Activated T-cell treated with anti-CD3 and anti-CD28 coated beads, Interleukin-2, amount 50 U/mL, for 1 hour (primary cell): Measurements from ENCODE around the gene MCAM.

Experiments used
- DNase-seq: peaks from one replicate; pipeline ENCODE4 v3.0.0-alpha.2; 2020

MCAM gene

DNA sequence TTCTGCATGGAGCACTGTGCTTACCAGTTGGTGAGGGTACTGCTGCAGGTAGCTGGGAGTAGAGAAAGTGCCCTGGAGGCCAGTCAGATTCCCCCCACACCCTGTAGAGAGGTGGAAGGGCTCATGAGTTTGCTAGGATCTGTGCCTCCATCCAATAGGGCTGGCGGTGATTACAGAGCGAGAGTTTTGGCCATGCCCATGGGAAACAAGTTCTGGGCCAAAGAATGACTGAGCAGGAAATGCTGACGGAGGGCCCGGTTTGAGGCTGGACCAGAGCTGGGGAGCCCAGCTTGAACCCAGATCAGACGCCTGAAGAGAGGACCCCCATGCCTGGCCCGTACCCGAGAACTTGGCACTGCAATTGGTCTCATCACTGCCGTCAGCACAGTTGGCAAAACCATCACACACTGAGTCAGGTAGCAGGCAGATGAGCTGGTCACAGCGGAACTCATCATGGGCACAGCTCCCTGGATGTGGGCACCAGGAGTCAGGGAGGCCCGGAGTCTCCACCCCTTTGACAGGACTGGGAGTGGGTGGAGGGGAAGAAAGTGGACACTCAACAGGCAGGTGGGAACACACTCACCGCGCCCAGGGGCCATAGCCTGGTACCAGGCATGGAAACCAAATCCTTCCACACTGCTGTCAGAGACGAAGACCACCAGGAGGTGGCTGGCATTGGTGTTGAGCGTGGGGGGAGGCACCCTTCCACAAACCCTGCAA is 27.5 kb upstream of the MCAM start:
- DNase-seq, result no peak

- DNase-seq, result no peak
Measured at GRCh38 chr11:119343726-119344125, 26.8 kb upstream of the MCAM start.

- no peak for DNase-seq
Measured at GRCh38 chr11:119342362-119343130, 25.6 kb upstream of the MCAM start.

DNA sequence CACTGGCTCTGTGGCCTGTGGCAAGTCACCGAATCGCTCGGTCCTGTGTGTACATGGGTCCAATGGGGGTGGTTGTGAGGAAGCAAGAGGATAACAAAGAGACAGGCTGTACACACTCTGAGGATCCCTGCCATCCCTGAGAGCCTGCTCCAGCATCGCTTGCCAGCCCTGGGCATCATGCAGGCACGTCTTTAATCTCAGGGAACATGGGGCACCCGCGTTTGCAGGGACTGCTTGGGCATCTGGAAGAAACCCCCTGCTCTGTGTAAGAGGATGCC is 25.0 kb upstream of the MCAM start:
- no peak for DNase-seq

GRCh38 chr11:119341222-119342022 is 24.5 kb upstream of the MCAM start:
- DNase-seq, result no peak

DNA sequence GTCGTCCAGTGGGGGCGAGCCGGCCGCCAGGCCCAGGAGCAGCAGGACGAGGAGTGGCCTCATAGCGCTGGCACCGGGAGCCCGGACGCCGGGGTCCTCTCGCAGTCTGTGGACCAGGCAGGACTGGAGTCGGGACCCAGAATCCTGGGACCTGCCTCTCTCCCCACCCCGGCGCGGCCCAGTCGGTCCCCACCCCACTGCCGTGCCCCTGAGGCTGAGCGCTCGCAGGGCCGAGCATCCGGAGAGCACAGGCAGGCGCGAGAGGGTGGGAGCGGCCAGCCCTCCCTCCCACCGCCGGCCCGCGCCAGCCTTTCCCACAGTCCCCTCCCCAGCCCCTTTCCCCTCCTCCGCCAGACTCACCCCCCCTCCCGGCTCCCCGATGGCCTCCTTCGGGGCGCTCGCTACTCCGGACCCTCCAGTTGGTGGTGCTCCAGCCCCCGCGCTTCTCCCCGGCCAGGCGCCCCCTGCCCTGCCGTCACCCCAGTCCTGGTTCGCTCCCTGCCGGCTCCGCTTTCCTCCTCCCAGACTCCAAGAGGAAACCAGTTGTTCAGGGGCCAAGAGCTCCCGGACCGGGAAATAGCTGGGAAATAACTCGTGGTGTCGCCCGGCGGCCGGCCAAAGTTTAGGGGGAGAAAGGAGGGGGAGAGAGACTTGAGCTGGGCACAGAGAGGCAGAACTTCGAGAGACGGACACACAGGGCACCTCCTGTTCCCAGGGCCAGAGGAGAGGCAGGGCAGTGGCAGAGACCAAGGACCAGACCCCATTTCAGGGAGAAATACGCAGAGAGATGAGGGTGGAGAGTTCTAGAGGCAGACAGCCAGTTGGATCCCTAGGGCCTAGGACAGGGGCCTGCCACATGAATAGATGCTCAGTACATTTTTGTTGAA is 23.6 kb upstream of the MCAM start, which contains the start of gene C1QTNF5:
Gene C1QTNF5 (minus strand): TSS at position 549 of the 887 bp plus-strand sequence. CDS start 486 bp downstream, at position 63.
- no peak for DNase-seq

GRCh38 chr11:119339589-119340334 is 22.8 kb upstream of the MCAM start:
- peak; percentile 54 for DNase-seq

GRCh38 chr11:119338965-119339588 is 22.1 kb upstream of the MCAM start:
- DNase-seq, result no peak

DNA sequence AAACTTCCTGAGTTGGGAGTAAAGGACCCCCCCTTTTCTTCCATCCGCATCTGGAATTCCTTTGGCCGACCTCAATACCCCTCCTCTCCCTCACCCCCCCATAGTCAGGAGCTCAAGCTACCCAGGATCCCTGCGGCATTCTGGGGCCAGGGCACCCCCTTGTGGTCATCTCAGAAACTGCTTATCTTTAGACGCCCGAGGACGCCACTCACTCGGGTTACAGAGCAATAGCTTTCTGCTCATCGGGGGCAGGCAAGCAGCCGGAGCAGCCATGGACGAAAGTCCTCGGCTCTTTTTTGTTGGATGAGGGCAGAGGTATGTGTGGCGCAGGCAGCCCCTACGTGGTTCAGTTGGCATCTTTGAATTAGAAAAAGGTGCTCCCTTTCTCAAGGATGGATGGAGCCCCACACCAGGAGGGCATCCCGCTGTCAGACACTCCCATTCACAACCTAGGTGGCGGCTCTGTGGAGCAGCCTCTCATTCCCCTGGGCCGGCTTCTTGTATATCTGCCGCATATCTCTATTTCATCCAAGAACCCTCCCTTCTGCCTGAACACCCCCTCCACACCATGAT is 21.5 kb upstream of the MCAM start:
- DNase-seq, result peak; percentile 72

- no peak for DNase-seq
Measured at GRCh38 chr11:119337581-119338317, 20.8 kb upstream of the MCAM start.

- DNase-seq, result no peak
Measured at GRCh38 chr11:119336744-119337469, 20.0 kb upstream of the MCAM start.

- no peak for DNase-seq
Measured at GRCh38 chr11:119335655-119336543, 19.0 kb upstream of the MCAM start.

- DNase-seq, result no peak
Measured at GRCh38 chr11:119335091-119335654, 18.2 kb upstream of the MCAM start.

DNA sequence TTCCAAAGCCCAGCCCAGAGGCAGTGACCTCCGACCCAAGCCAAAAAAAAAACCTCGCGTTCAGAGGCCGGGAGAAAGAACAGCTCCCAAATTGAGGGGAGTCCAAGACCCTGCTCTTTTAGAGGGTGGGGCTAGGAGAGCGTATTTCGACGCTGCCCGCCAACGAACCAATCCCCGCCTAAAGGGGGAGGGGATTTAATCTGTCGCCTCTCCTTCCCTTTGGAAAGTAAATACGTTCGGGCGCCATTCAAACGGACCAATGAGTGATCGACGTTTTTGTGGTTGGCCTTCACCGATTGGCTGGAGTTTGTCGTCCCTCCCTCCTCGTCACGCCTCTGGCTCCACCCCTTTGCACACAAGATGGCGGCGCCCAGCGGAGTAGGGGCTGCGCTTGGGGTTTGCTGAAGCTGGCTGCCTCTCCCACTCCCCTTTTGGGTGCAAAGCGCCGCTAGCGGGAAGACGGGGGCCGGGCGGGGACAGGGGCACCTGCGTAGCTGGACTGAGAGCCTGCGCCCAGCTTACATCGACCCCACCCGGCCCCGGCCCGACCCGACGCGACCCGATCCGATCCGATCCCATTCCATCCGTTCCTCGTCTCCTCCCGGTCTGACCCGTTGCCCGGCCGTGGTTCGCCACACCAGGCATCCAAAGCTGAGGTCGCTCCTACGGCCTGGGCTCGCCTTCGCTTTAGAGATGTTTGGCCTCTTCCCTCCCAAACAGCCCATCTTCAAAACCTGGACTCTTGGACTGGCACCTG is 17.4 kb upstream of the MCAM start, which contains the start of gene RNF26:
Gene RNF26 (plus strand): TSS at position 354 of the 757 bp plus-strand sequence. CDS start 596 bp downstream, outside the sequence.
- DNase-seq, result peak; percentile 93

DNA sequence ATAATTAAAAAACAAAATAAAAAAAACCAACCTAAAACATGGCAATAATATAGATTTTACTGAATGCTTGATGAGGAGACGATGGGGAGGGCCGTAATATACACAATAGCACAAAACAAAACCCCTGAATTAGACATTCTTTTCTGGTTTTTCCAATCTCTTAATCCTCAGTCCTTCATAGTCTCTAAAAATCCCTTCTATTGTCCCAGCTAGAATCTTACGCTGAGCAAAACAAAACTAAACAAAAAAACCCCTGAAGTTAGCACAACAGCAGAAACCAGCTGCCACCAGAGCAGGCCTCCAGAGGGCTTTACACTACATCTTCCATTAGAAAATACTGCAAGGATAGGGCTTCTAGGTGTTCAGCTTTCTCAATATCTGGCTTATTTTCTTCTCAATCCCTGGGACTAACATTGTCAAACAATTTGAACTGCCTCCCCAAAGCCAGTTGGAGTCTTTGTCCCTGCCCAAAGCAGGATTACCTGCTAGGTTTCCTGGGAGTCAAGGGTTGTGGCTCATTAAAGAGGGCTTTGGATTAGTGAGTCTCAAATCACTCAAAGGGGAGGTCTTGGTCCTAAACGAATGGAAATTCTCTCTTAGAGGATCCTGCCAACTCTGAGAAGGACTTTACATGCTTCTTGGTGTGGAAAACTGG is 15.3 kb upstream of the MCAM start:
- no peak for DNase-seq

DNA sequence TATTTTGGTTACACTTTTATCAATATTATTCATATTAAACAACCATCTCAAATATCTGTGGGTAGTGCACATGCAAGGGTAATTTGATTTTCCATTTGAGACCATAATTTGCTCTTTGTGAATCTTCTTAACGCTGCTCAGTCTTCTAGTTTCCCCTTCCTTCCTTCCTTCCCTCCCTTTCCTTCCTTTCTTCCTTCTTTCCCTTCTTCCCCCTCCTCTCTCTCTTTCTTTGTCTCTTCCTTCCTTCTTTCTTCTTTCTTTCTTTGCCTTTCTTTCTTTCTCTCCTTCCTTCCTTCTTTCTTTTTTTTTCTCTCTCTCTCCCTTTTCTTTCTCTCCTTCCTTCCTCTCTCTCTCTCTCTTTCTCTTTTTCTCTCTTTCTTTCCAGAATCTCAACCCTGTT is 13.3 kb upstream of the MCAM start:
- no peak for DNase-seq

- DNase-seq, result no peak
Measured at GRCh38 chr11:119329320-119329719, 12.4 kb upstream of the MCAM start.
